ENCODE measurements around the gene TEX2.
"Not testable (repeated sequence)": the region's sequence is repeated elsewhere in the genome, so short reads cannot be mapped to it uniquely, and the experiment has no call there.

TEX2 gene

DNA sequence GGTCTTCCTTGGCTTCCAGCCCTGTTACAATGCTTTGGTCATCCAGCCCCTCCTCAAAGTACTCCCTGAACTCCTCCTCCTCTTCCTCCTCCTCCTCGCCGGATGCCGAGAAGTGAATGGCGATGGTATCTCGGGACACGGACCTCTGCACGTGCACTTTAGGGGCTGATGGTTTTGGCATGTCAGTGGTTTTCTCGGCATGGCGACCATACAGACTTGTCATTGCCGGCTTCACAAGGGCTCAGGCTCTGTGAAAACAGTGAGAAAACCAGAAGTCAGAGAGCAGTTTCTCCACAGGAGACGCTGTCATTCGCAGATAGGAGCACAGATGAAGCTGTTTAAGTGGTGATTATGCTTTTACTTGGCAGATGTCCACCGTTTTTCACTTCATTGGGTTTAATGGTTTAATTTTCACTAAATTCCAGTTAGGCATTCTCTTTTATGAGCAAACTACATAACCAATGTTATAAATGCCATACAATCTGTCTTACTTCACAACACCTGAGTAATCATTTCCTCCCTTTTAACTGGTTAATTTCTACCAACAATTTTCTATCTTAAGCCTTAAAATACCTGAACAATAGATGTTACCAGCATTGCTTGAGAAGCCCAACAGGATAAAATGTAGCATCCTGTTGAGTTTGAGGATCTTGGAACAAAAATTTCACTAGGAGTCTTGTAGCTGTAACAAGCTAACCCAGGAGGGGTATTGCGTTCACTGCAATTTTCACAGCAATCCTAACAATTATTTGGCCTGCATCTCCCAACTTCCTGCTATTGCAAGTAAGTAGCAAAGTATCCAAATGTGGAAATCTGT is 48.9 kb downstream of the TEX2 start:
- no peak for DNase-seq (ENCODE audit: low read depth in 2 of 2)

DNA sequence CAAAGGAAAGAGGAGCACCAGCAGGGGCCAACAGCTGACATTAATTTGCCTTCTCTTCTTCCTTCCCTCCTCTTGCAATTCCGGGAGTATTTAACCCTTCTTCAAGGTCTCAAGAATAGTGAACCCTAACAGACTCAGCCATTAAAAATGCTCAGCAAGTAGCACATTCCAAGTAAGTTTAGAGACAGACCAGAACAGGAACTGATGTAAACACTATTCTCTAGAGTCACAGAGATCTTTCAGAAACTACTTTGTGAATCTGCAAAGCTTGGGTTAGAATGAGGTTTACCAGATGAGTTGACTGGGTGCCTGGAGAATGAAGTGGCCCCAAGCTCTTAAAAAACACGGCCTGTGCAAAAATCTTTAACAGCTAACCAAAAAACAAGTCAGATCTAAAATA is 50.9 kb downstream of the TEX2 start:
- no peak for DNase-seq (ENCODE audit: low read depth in 2 of 2)

DNA sequence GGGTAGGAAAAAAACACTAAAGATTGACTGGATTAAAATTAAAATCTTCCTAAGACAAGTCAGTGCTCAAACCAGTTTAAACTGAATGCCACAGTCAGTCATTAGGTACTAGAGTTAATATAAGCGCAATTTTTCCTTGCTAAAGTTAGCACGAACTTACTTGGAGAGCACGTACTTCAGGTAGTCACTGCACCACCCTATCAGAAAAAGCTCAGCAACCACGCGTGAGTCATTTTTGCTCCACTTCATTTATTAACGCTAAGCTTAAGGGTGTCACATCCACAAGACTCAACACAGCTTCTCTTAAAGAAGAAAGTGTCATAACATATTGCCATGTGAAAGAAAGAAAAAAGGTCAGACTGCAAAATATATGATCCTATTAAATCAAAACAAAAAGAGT is 53.1 kb downstream of the TEX2 start:
- no peak for DNase-seq (ENCODE audit: low read depth in 2 of 2)

DNA sequence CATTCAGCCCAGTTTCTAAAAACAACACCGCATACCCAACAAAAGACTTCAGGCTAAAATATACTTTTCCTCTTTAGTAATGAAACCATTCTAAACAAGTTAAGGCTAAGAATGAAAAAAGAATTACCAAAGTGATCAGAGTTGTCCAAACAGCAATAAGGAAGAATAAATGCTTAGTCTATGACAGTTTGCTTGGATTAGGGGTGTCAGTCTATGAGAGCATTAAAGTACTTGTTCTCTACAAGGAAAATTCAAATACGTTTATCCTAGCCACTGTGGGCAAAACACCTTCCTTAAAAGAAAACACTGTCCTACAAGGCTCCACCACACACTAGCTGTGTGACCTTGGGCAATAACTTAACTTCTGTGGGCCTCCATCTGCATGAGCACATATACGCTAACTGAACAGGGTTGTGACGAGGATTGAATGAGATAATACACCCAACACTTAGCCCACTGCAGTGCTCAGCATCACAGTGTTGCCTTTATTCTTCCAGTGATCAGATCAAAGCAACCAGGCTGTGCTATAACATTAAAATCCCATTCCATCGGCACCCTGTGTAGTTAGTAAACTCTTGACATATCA is 53.6 kb downstream of the TEX2 start:
- DNase-seq (ENCODE audit: low read depth in 2 of 2) = no peak

DNA sequence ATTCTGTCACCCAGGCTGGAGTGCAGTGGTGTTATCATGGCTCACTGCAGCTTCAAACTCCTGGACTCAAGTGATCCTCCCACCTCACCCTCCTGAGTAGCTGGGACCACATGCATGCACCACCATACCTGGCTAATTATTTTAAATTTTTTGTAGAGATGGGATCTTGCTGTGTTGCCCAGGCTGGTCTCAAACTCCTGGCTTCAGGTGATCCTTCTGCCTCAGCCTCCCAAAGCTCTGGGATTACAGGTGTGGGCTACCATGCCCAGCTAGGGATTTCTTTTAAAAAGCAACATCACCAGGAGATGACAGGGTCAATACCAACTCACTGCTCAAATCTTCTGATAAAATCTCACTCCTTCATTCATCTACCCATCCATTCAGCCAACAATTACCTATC is 54.4 kb downstream of the TEX2 start:
- not testable (repeated sequence) for DNase-seq (ENCODE audit: low read depth in 2 of 2)

DNA sequence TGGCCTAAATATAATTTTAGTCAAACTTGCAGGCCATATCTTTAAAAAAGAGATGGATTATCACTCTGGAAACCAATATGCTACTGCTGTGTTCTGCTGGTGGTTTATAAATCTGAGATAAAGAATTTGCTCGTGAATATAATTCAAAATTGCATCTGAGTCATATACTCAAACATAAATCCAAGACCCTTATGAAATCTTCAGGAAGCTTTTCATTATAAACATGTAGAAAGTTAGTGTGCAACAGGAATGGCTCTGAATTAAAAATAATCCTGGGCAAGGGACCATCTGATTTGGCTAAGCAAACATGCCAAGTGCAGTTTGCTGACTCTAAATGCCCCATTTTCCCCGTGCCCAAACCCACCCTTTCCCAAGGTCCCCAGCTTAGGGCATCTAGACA is 57.3 kb downstream of the TEX2 start:
- DNase-seq (ENCODE audit: low read depth in 2 of 2) = no peak

DNA sequence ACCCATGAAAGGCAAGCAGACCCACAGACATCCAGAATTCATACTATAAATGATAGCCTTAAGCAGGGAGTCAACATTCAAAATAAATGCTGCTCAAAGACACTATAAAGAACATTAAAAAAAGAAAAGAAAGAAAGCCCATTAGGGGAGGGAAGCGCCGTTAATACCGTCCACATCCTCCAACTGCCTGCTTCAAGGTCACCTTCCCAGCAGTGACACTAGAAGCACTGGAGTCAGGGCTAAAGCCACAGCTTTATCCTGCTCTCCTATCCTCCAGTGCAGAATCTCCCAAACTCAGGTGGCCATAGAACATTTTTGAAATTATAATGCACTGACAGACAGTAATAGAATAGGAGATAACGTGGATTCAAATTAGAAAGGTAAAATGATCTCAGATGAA is 59.4 kb downstream of the TEX2 start:
- DNase-seq (ENCODE audit: low read depth in 2 of 2) = no peak

DNA sequence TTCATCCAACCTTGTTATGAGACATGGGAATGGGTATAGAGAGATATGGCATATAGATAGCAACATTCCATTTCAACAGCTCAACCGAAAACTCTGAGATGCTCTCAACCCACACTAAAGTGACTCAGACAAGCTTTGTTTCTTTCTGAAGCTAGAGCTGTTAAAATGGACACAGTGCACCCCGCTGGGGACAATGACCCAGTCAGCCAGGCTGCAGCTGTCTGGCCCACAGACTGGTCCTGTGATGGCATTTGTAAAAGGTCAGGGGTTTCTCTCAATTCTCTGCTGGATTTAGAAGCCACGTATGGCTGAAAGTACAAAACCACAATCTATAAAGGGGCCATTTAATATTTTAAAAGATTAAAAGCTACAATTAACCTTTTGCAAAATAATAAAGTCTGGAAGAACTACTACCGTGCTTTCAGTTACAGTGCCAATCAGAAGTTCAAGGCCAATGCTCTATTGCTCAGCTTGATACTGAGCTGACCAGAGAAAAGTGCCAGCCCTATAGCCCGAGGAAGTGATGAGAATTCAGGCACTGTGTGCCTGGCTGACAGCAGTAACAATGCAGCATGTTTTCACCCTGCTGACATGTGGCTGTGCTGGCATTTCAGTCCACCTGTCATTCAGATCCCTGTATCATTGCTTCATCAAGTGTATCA is 60.2 kb downstream of the TEX2 start:
- DNase-seq (ENCODE audit: low read depth in 2 of 2) = no peak

DNA sequence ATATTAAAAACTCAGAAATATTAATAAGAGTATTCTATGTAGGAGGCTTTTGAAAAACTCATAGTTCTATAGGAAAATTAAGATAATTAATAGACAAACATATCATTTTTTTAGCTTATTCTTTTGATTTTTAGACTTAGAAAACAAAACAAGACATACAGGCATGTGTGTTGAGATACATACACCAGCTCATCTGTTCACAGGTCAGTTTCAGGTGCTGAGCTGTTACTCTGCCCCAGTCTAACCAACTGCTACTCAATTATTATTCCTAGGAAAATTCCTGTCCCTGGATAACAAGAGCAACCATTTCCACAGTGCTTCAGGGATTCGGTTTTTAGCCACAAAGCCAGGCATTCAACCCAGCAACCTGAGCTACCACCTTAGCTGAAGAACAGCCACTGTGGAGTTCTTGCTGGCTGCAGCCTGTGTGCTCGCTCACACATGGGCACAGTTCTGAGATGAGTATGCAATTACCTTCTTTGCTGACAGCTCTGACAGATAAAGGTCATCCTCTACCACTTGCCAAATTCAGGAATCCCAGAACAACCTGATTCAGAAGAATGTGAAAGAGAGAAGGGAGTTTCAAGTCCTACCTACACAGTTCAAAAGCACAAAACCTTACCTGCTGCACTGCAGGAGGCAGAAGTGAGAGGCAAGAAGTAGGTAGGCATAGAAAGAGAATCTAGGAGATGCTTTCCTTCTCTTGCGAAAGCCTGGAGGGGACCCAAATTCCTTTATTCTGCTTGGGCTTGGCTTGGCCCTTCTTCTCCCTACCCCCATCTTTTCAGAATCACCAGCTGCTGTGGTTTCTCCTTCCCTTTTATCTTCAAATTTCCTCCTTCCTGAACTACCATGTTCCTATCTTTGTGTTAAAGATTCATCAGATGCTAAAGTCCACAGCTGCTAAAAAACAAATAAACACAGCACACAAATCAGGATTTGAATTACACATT is 62.7 kb downstream of the TEX2 start:
- DNase-seq (ENCODE audit: low read depth in 2 of 2) = peak in 1 of 2 donors; percentile 11

DNA sequence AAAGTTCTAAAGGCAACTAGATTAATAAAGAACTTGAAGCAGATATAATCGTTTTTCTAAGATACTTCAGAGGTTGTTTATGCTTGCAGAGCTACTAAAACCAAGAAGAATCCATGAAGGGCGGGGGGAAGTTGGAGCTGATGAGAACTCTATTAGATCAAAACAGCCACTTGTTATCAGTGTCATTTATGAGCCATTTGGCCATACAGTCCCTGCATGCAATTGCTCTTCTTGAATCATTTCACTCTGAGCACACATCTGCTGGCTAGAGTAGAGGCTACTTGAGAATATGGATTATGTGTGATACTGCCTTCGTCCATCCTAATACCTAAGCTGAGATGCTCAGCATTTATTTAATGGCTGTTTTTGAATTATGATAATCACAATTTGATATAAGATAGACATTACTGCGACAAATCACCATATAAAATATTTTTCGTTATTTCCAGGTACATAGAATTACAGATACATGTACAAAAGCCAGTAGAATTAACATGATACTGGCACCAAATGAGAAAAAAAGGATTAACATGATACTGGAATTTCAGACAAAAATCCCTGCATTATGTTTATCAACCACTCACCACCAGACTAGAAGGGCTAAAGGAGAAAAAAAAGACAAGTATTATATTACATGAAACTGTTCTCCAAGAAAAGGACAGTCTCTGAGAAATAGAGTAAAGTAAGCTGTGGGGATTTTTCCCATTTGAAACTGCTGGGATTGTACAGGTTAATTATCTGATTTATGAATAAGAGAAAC is 64.5 kb downstream of the TEX2 start:
- DNase-seq (ENCODE audit: low read depth in 2 of 2) = no peak

DNA sequence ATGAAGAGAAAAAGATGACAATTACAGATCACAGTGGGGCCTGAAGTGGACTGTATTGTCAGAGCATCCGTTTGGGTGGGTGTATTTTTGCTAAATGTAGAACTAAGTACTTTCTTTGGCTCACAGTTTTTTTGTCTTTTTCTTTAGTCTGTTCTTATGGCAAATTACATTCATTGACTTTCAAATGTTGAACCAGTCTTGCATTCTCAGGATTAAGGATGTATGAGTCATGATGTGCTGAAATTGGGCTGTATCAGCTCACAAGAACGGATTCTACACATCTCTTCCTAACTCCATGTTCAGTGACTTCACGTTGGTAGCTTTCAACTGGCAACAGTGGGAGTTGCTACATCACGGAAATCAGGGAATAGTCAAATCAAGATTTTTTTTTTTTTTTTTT is 66.5 kb downstream of the TEX2 start:
- DNase-seq (ENCODE audit: low read depth in 2 of 2) = no peak

DNA sequence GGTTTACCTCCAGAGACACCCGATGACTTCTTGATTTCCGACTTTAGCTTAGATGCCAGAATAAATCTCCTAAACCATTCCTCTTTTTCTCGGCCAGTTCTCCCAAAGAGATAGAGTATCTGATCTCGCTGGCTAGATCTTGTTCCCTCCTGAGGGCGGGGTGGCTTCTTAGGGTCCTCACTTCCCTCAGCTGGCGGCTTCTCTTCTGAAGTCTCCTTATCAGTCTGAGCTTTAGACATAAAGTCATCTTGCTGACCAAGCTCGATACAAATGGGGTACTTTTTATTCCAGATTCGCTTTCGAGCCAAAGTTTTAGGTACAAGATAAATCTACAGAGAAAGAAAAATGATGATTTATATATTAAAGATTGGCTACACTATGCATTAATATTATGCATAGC is 69.5 kb downstream of the TEX2 start:
- no peak for DNase-seq (ENCODE audit: low read depth in 2 of 2)

DNA sequence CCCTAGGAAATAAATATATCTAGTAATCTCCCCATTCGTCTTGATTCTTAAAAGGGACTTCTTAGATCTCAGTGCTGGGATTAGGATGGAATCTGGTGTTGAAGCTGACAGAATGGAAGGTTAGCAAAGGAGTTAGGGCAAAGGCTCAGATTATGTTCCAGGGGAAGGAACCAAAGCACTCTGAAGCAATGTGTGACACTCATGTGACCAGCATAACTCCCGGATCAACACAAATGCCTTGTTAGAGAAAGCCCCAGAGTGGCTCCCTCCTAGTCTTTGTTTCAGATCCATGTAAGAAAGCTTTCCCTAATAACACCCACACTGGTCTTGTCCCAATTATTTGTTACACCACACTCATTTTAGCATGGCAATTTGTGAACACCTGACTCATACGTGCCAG is 70.5 kb downstream of the TEX2 start:
- no peak for DNase-seq (ENCODE audit: low read depth in 2 of 2)

DNA sequence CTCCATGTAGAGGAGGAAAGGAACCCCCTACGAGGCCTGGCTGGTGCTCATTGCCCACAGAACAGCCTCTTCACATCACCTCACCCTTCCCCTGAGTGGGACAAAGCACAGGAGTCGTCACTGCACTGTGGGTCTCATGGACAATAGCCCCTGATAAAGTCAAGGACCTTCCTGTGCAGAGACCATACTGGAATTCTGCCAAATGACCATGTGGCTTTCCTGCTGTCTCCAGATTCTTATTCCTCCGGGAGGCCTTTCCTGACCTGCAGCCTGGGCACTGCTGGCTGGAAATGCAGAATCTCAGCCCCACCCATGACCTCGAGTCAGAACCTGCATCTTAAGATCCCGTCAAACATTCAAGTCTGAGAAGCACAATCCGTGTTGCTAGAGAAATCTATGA is 72.6 kb downstream of the TEX2 start:
- no peak for DNase-seq (ENCODE audit: low read depth in 2 of 2)

DNA sequence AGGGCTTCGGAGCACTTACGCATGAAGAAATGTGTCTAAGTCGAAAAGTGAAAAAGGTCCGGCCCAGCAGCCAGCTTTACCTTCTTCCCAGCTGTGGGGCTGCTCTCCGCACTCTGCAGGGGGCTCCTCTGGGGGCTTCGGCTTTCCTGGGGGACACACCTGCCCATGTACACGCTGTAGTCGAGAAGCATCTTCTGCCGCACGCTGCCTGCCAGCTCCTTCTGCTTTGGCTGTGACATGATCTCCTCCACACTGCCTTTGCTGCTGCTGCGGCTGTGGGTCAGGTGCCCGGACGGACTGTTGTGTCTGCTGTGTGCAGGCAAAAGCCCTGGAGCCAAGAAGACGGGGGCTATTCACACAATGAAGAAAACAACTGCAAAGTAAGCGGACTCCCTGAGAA is 75.0 kb downstream of the TEX2 start:
- DNase-seq (ENCODE audit: low read depth in 2 of 2) = no peak

DNA sequence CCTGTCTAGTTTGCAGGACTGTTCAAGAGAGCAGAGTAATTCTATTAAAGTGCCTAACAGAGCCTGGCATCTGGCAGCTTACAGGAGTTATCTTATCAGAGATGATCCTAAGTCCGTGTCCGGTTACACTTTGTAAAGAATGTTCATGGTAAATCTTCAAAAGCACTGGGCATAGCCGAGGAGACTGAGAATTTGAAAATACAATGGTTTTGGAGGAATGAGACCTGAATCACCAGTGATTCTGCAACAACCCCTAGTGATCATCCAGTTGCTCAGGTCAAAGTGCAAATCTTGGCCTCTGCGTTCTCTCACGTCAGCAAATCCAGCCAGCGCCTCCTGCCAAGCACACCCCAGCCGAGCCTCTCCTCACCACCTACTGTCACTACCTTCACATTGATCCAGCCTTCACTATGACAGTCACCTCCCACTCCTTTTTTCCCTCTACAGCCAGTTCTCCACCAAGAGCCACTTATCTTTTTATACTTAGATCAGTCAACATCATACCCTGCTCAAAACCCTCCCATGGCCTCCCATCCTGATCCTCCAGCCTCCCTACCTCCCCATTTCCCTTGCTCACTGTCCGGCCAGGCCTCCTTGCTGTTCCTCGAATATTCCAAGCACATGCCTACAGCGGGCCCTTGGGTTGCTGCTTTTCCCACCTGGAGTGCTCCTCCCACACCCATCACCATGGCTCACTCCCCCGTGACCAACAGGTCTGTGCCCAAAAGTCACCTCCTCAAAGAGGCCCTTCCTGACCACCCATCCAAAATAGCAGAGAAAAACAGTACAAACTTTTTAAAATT is 75.8 kb downstream of the TEX2 start:
- DNase-seq (ENCODE audit: low read depth in 2 of 2) = no peak

DNA sequence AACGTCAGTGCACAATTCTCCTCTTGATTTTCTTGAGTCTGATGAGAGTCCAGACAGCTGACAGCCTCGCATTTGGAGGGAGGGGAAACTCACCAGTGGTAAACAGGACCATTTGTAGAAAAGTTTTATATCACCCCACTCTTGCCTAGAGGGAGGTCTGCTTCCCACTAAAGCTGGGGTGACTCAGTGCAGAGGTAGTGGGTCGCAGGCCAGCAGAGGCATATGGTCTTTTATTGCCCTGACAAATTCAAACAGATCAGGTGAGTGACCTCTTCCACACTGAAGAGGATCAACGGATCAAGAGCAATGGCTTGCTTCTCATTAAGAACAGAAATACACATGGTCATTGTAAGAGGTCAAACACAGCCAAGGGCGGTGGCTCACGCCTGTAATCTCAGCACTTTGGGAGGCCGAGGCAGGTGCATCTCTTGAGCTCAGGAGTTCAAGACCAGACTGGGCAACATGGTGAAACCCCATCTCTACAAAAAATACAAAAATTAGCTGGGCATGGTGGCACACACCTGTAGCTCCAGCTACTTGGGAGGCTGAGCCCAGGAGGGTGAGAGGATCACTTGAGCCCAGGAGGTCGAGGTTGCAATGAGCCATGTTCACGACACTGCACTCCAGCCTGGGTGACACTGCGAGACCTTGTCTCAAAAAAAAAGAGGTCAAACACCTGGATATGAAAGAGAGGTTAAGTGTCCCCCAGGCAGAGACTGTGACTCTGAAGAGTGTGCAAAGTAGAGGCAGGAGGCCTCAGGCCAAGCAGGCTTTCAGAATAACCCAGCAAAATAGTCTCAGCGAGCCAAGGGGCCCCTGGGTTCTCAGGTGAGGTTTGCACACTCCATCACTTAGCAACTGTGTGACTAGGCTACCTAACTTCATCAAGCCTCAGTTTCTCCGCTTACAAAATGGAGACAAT is 76.6 kb downstream of the TEX2 start:
- no peak for DNase-seq (ENCODE audit: low read depth in 2 of 2)

DNA sequence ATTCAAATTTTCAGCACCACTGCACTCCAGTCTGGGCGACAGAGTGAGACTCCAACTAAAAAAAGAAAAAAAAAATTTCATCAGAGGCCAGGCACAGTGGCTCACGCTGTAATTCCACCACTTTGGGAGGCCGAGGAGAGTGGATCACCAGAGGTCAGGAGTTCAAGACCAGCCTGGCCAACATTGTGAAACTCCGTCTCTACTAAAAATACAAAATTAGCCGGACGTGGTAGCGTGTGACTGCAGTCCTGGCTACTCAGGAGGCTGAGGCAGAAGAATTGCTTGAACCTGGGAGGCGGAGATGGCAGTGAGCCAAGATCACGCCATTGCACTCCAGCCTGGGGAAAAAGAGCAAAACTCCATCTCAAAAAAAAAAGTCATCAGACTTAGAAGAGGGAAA is 77.5 kb downstream of the TEX2 start:
- DNase-seq (ENCODE audit: low read depth in 2 of 2) = not testable (repeated sequence)

DNA sequence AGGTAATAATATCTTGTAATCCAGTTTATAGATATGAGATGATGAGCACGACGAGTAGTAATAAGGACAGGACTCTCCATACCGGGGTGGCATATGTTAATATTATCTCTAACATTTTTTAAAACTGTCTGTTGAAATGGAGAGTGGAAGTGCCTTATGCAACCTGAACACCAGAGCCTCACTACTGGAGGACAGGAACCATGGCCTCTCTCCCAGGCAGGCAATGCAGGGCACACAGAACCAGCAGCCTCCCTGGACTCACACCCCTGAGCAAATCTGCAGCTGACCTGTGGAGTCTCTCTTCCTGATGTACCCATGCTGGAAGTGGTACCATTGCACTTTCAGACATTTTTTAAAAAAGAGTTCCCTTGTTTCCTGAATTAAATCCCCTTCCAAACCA is 78.0 kb downstream of the TEX2 start:
- DNase-seq (ENCODE audit: low read depth in 2 of 2) = no peak
